GM19025 (cell line): Measurements from ENCODE around the gene ABCC1.
"Not testable (repeated sequence)": the region's sequence is repeated elsewhere in the genome, so short reads cannot be mapped to it uniquely, and the experiment has no call there.

Experiments used
- ATAC-seq: cut with Tn5 transposase; IDR thresholded peaks from one replicate; pipeline ENCODE4 v1.9.1; 2021; ENCODE audit warnings: mild to moderate bottlenecking, low read depth, moderate library complexity; ENCODE audit not compliant: unreplicated experiment

The ABCC1 gene

DNA sequence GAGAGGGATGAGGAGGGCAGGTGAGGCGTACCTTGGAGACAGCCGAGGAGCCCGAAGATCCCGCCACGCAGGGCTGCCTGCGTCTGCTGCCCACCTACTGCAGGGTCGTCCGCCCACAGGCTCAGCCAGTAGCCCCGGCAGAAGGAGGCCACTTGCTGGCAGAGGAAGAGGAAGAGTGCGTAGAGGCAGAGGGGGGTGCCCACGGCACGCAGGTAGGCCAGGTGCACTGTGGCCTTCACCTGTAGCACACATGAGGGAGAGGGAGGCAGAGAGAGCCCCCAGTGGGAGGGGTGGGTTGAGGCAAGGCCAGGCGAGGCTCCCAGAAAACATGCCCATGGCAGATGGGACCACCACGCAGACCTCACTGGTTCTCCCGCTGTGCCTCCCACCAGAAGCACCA, 220.2 kb downstream of the ABCC1 start:
- no peak for ATAC-seq

DNA sequence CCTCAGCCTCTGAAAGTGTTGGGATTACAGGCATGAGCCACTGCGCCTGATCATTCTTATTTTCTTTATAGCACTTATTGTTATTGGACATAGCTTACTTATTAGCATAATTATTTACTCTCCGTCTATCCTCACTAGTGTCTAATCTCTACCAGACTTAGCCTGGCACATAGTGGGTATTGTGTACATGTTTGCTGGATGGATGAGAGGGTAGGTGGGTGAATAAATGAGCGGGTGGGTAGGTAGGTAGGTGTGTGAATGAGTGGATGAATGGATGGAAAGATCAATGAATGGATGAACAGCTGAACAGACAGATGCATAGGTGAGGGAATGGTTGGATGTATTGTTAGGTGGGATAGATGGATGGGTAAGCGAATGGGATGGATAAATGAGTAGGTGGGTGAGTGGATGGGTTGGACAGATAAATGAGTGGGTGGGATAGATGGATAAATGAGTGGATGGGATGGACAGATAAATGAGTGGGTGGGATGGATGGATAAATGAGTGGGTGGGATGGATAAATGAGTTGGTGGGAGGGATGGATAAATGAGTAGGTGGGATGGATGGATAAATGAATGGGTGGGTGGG, 222.0 kb downstream of the ABCC1 start:
- no peak for ATAC-seq

DNA sequence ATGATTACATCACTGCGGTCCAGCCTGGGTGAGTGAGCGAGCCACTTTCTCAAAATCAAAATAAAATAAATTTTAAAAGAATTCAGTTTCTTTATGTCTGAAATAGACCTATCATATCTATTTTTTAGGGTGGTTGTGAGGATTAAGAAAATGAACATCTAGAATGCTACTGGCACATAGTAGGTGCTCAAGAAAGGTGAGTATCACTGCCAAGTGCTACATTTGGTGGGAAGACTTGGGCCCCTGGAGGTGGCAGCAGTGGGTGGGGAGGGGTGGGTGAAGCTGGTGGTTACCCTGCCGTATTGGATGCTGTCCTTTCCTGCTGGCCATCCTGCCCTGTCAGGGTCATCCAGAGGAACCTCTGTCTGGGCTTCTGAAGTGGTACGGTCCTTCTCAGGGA, 223.6 kb downstream of the ABCC1 start:
- ATAC-seq: no peak

DNA sequence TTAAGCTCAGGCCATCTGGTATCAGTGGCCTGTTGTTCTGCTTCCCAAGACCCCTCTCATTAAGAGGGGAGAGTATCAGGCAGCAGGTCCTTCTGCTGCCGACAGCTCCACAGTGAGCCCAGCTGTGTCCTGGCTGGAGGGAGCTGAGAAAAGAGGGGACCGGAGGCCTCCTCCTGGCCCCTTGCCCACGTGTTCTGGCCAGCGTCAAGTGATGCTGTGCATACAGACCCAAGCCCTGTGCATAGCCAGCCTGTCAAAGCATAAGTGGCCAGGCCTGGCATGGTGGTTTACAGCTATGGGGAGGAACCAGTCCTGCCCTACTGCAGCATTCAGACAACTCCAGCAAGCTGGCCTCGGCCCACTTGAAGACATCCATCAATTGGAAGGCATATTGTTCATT, 225.9 kb downstream of the ABCC1 start:
- no peak for ATAC-seq

DNA sequence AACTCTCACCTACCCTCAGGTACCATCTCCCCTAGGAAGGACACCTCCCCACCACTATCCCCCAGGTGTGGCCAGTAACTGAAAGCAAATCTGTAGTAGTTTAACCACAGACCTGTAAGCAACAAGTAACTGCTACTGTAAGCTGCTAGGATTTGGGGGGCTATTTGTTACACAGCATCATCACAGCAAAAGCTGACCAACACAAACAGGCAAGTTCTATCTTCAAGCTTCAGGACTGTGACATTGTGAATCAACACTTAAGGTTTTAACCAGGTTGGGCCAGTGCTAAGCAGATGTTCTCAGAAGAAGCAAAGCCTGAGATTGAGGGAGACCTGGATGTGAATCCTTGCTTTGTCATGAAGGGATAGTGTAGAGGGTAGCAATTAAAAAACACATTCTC, 226.9 kb downstream of the ABCC1 start:
- ATAC-seq: no peak

DNA sequence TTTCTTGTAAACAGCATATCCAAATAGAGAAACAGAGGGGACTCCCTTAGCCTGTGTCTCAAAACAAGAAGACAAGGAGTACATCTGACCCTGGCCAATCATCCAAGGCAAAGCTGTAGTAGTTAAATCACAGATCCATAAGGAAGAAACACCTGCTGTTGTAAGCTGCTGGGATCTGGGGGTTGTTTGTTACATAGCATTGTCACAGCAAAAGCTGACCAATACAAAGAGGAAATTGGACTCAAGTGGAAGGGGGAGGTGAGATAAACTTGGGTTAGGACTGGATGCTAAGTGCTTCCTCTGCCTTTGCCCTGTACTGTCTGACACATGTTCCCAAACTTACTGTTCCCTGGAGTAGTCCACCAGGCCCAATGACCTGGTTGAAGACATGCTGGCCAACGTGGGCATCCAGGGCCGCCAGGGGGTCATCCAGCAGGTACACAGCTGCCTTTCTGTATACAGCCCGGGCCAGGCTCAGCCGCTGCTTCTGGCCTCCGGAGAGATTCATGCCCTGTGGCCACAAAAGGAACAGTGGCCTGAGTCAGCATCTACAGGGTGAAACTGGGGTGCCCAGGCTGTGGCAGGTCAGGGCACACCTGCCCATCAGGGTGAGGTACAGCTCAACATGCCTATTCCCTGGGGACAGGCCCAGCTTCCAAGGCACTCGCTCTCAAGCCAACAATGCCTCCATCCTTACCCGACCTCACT, 229.2 kb downstream of the ABCC1 start:
- ATAC-seq: no peak

DNA sequence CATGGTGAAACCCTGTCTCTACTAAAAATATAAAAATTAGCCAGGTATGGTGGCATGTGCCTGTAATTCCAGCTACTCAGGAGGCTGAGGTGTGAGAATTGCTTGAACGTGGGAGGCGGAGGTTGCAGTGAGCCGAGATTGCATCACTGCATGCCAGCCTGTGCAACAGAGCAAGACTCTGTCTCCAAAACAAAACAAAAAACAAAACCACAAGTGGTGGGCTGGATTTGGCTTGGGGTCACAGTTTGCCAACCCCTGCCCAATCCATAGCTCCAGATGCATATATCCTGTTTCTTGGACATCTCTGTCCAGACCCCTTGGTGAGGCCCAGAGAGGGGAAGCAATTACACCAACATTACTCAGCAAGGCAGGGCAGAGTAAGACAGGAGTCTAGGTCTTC, 232.3 kb downstream of the ABCC1 start:
- not testable (repeated sequence) for ATAC-seq

DNA sequence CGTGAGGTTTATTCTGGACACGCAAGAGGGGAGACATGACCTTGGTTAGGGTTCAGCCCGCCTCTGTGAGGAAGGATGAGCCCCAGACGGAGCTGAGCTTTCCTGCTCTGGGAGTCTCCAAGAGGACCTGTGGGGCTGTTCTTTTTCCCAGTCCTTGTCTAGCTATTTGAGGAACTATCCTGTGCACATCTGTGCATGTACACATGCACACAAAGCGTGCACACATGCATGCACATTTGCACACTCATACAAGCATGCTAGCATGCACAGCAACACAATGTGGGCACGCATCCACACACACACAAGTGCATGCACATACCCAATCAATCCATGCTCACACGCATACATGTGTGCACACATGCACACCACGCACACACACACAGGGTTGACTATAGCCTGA, 233.5 kb downstream of the ABCC1 start:
- ATAC-seq: no peak

DNA sequence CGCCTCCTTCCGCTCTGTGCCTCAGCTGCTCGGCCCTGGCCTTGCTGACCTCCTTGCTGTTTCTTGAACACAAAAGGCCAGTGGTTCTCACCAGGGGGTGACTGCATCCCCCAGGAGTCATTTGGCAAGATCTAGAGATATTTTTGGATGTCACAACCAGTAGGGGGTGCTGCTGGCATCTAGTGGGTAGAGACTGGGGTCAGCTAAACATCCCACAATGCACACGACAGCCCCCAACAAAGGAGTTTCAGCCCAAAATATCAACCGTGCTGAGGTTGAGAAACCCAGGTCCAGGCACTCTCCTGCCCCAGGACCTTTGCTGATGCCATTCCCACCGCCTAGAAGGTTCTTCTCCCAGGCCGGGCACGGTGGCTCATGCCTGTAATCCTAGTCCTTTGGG, 234.1 kb downstream of the ABCC1 start:
- no peak for ATAC-seq

DNA sequence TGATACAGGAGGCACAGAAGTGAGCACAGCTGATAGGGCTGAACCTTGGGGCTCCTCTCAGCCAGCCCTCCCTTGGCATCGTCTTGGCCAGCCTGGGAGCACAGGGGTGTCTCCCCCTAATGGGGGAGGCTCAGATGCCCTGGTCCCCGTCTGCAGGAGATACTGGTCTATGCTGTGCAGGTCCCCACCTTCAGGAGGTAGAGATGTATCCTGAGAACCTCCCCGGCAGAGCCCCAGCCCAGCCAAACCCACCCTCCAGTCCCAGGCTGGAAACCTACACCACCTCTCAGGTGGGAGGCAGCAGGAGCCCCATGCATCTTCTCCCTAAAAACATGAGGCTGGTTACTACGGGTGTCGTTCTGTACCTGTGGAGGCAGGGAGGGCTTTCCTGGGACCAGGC, 235.2 kb downstream of the ABCC1 start:
- no peak for ATAC-seq

DNA sequence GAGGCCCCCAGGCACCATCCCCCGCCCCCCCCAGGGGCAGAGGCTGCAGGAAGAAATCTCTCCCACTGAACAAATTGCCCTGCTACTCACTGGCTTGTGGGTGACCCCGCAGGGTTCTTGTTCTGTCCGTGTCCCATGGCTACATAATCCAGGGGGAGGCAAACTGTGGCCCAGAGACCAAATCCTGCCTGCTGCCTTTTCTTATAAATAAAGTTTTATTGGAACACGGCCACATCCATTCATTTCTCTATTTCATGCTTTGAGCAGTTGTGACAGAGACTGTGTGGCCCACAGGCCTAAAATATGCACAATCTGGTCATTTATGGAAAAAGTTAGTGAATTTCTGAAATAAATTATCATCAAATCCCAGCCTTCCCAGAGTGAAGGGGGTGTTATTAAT, 235.7 kb downstream of the ABCC1 start:
- no peak for ATAC-seq

DNA sequence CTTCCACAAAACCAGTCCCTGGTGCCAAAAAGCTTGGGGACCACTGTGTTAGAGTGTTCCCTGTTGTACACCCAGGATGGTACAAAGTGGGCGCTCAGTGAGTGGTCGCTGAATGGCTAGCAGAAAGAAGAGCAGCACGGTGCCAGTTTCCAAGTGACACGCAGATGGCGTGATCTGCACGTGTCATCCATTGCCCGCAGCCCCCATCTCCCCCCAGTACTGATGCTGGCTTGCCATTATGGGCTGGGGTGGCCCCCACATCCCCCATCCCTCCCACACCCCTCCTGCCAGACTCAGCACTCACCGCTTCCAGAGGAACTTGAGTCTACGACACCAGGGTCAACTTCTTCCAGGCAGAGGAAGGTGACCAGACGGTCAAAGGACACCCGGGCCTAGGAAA, 237.4 kb downstream of the ABCC1 start:
- ATAC-seq: no peak

DNA sequence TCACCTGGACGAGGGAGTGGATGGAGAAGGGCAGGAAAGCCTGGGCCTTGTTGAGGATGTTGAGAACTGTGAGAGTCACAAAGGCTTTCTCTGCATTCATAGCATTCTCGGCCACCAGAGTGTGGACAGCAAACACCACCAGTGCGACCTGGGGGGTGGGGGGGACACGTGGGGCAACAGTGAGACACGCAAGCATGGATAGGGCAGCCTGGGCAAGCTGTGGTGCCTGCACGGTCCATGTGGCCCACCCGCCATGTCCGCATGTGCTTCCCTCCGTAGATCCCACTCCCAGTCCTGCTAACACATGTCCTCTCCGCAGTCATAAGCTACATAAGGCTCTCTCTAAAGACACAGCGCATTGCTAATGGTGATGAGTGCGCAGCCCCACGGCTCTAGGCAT, 239.4 kb downstream of the ABCC1 start:
- no peak for ATAC-seq

DNA sequence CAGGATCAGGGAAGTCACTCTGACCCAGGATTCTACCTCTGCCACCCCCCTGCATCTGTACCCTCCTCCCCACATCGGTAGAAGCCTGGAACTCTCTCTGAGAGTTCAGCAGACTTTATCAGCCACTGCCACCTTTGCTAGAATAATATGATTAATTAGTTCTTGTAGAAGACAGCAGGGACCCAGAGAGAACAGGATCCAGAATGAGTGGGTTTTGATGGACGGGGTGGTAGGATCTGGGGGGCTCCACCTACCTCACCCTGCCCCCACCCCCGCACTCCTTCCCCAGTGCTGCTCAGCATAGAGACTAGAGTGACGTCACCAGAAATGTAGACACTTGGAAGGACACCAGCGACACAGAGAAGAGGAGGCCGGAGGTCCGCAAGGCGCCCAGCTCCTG, 240.4 kb downstream of the ABCC1 start:
- ATAC-seq: no peak

DNA sequence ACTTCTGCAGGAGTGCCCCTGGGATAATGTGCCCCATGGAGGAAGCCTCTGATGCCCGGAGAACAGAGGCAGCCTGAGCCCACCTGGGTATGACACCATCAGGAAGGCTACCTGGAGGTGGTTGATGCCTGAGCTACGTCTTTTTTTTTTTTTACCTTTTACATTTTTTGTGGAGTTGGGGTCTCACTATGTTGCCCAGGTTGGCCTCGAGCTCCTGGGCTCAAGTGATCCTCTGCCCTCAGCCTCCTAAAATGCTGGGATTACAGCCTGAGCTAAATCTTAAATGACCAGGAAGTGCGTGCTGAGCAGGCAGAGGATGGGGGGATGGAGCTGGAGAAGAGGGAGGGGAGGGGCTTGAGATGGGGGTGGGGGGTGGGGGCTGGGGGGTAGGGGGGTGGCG, 241.1 kb downstream of the ABCC1 start:
- ATAC-seq: no peak

DNA sequence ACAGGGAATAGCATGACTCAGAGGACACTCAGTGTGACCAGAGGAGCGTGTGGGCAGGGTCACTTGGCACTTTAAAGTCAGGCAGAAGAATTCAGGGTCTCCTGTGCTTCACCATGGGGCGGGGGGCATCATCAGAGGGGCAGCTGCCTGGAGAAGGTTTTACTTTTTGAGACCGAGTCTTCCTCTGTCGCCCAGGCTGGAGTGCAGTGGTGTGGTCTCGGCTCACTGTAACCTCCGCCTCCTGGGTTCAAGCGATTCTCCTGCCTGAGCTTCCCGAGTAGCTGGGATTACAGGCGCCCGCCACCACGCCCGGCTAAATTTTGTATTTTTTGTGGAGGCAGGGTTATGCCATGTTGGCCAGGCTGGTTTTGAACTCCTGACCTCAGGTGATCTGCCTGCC, 241.6 kb downstream of the ABCC1 start:
- not testable (repeated sequence) for ATAC-seq

DNA sequence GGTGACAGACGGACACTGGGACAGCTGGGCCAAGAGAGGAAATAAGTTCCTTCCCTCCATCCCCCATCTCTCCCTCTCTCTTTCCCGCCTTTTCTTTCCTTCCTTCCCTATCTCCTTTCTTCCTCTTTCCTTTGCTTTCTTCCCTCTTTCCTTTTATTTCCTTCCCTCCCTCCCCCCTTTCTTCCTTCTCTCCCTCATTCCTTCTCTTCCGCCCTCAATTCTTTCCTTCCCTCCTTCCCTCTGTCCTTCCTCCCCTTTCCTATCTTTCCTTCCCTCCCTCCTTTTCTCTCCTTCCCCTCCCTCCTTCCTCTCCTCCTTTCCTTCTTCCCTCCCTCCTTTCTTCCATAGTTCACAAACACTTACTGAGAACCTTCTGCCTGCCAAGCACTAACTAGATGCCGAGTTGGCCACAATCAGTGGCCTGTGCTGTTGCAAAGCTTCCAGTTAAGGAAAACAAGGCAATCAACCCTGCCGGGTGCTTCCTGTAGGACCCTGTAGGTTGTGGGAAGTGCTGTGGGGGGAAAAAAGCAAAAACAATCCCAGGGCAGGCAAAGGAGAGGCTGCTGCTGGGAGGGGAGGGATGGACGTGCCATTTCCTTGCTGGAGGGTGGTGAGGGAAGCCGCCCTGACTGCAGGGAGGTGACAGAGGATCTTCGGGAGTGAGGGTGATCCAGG, 242.2 kb downstream of the ABCC1 start:
- ATAC-seq: no peak
